Superior temporal gyrus (tissue), 1 donor: ENCODE data around the gene RBBP7.
"Not testable (repeated sequence)": the region's sequence is repeated elsewhere in the genome, so short reads cannot be mapped to it uniquely, and the experiment has no call there.

Experiments used
- DNase-seq: peaks from one replicate; pipeline ENCODE4 v3.0.0-alpha.2; 2016; ENCODE audit errors: extremely low spot score

Gene RBBP7

DNA sequence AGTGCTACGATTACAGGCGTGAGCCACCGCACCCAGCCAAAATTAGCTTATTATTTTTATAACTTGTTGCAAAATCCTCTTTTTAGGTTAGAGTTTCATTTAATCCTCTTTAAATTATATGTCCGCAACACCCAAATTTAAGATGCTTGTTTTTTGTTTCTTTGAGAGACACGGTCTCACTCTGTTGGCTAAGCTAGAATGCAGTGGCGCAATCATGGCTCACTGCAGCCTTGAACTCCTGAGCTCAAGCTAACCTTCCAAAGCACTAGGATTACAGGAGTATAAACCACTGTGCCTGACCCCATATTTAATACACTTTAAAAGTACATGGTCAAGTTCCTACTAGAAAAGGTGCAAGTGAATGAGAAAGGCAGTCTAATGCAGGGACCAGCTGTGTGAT lies 2.2 kb downstream of the RBBP7 start:
- no peak for DNase-seq

DNA sequence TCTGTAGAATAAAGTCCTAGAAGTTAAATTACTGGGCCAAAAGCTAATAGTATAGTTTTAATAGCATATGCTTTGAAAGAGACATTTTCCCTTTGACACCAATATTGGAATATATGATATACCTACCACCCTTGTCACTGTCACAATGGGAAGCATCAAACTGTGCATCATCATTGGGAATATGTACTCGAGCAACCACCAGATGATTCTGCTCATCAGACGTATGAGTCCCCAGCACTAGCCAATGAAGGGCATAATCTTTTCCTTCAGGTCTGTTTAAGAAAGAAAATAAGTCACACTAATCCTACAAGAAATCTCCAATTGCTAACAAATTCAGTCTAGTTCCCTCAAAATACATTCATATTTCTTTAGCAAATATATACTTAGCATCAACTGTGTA lies 7.3 kb downstream of the RBBP7 start:
- DNase-seq, result no peak

DNA sequence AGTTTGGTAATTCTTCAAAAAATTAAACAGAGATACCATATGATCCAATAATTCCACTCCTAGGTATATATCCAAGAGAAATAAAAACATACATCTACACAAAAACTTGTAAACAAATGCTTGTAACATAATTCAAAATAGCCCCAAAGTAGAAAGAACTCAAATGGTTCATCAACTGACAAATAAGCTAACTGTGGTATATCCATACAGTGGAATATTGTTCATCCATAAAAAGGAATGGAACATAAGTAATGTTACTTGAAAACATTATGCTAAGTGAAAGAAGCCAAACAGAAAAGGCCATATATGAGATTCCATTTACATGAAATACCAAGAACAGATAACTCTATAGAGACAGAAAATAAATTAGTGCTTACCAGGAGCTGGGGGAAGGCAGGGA lies 13.4 kb downstream of the RBBP7 start:
- no peak for DNase-seq

DNA sequence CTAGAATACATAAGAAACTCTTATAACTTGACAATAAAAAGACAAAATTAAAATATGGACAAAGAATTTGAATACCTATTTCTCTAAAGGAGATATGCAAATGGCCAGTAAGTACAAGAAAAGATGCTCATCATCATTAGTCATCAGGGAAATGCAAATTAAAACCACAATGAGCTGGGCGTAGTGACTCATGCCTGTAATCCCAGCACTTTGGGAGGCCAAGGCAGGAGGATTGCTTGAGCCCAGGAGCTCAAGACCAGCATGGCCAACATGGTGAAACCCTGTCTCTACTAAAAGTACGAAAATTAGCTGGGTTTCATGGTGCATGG lies 14.1 kb downstream of the RBBP7 start:
- not testable (repeated sequence) for DNase-seq

DNA sequence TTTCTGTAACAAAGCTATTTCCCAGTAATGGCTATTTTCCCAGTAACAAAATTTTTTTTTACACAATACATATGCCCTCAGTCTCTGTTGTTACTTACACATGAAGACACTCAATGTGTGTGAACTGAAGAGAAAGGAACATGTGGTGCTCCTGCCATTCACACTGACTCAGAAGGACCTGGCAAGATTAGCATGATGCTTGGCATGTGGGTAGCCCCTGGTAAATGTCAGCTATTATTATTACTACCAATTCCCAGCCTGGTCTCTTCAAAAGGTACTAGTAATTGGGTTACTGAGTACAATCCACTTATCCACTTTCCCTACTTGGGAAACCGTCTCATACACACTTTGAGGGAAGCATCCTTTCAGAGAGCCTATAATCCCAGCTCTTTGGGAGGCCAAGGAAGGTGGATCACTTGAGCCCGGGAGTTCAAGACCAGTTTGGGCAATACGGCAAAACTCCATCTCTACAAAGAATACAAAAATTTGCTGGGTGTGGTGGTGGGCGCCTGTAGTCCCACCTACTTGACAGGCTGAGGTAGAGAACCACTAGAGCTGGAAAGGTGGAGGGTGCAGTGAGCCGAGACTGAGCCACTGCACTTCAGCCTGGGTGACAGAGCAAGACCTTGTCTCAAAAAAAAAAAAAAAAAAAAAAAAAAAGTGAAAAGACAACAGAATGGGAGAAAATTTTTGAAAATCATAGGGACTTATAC lies 14.6 kb downstream of the RBBP7 start:
- no peak for DNase-seq

DNA sequence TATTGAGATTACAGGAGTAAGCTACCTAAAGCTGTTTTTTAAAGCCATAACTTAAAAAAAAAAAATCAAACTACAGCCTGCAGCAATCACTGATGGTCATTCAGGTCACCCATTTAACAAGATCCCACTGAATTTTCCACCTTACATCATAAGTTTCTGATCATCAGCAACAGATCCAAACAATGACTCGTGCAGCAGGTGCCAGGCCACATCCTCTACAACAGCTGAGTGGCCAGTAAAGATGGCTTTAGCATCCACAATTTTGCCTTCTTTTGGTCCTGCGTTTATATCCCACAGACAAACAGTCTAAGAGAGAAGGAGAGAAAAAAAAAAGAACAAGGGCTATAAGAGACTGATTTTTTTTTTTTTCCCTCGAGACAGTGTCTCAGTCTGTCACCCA lies 16.6 kb downstream of the RBBP7 start:
- DNase-seq, result no peak

DNA sequence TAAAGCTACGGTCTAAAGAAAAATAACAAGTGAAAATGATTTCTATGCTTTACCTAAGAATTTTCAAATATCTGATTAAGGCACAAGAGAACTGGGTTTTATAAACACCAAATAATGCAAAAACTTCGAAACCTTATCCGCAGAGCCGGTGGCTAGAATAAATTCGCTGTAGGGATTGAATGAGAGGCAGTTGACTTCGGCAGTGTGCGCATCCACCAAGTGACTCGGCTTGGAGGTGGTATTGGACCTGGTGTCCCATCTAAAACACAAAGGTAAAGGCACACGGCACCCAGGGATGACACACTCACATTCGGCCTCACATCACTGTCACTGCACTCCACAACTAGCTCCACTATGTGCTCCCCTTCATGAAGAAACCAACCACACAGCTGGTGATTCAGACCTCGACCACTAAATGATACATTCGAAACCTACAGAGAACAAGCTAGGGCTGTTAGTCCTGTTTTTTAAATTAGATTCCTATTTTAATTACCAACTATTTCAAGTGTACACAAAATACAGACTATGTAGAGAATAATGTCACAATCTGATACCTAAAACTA lies 17.5 kb downstream of the RBBP7 start:
- no peak for DNase-seq

DNA sequence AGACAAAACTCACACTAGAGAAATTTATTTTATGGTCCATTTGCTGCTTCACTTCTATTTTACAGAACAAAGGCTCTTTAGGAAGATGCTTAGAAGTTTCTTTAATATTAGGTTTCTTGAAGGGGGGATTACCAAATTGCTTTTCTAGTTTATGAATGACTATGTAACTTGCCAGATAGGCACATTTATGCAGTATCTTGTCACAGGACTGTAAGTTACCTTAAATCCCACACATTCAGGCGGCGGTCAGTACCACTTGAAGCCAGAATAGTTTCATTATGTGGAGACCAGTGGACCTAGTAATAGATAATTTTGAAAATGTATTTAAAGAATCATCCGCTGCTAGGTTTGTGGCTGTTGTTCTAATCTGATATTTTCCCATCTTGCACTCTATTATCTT lies 18.3 kb downstream of the RBBP7 start:
- DNase-seq, result no peak

DNA sequence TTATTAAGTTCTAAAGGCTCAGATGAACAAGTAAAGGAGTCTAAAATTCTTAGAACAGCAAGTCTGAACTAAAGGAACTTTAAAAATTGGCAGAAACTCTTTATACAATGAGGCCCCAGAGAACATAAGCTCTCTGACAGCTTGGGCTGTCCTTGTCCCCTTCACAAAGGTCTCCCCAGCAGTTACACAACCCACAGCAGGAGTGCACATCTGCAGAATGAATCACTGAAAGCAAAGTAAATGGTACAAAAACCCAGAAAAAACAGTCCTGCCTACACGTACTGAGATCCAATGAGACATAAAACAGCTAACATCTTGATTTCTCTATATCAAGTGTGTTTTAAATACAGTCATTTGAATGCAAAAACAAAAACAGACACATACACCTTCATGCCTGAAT lies 18.7 kb downstream of the RBBP7 start:
- no peak for DNase-seq

DNA sequence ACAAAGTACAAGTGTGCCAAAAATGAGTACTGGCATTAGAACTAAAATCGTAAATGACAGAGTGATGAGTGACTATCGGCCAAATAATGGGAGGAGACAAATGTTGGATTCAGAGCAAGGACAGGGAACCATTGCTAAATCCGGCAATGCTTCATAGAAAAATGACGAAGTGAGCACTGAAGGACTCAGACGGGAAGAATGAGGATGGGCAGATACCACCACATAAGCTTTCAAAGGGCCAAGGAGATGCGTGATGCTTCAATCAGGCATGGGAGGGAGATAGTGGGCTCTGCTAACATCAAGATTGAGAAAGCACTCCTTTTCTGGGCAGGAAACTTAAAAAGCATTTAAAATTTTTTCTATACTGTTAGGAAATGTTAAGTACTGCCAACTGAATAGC lies 21.6 kb downstream of the RBBP7 start:
- no peak for DNase-seq

DNA sequence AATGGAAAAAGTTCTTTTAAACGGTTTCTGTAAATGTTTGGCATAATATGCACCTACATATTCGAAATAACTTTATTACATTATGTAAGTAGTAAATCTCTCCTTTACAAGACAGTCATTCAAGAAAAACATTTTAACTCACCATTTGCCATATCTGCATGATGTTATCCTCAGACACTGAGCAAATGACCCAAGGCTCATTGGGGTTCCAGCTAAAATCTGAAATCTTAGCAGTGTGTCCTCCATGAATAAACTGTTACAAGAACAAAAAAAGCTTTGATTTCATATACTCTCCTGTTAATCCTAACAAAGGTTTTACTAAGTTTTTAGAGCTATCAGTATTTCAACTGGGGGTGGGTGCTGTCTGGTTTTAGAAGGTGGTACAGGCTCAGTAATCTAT lies 24.5 kb downstream of the RBBP7 start:
- no peak for DNase-seq

DNA sequence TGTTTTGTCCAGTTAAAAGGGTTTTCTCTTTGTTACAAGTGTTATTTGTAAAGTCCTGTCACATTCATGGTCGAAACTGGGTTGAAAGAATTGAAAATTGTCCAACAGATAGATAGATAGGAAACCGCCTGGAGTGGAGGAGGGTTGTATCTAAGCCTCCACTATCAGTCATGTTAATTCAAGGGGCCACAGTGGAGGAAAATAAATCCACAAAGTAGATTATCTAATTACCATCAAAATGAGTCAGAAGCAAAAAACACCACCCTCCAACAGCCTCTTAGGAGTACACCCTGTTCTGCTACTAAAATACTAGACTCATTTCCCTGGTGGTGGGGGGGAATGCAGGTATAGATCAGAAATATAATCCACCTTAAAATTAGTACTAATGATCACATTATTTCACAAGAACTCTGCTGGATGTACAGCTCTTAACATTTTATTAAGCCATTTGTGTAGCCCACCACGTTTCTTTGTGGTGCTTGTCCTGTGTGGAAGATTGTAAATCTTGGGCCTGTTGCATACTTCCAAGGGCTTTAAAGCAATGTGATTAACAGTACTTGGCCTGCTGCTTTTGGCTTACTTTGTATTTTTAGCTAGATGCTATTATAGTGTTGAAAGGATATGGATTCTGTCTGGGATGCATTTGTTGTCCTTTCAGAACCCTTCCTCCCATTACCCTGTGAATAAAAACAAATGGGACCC lies 26.8 kb downstream of the RBBP7 start:
- DNase-seq, result no peak

DNA sequence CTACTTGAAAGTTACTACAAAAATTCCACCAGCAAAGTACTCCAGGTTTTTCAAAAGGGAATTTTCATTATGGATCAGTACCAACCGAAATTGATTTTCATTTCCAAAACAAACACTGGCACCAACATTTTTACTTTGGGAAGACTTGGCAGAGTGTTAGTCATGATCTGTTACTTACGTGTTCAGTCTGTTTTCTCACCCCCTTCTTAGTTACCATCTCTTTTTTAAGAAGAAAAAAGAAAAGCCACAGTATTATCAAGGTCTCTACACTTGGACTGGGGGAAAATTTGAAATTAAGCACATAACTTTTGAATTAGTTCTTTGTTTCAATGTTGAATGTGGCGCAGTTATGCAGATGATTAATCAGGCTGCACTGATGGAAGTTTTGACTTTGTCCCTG lies 27.5 kb downstream of the RBBP7 start:
- DNase-seq, result no peak

DNA sequence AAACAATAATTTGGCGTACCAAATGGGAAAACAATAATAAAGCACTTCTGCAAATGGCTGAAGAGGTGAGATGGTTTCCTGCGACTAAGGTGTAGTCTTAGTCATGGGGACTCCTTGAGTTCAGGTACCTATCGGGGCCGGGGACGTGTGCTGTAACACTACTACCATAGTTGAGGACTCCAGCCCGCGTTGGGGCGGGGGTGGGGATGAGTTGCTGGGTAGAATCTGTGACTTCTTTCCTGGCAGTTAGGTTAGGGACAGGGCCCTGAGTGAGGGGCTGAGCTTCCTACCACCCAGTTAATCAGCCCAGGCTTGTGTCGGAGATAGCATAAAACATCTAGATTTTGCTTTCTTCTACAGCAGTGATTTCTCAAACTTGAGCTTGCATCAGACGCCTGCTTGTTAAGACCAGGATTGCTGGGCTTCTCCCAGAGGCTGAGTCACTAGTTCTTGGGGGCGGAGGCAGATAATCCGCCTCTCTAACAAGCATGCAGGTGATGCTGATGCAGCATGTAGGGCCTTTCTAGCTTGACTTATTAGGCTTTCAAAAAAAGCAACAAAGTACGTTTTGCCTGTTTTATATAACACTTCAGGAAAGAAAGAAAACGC lies 30.2 kb downstream of the RBBP7 start:
- DNase-seq, result no peak

DNA sequence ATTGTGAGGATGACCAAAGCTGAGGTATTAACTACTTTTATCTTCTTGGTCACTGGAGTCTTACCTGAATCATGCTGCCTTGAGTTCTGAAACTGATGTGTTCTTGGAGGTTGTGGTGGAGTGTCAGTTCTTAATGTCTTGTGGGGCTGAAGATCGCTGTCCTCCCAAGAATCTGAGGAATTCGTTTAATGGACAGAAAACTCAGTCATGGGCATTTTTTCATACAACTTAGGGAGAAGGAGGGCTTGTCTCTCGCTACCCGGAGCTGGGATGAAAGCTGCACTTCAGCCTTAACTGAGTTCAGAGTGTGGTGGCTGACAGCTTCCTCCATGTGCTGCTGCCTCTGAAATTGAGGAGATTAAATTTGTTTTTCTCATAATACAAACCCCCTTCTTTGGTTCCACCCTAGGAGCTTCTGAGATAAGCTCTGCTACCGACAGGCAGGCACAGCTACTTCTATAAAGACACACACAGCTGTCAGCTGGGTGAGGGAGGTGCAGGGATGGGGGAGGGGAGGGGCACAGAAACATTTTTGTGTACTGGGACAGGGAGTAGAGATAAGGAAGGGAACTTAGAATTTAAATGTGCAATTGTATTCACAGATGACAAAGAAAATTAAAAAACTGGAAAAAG lies 30.8 kb downstream of the RBBP7 start:
- no peak for DNase-seq

DNA sequence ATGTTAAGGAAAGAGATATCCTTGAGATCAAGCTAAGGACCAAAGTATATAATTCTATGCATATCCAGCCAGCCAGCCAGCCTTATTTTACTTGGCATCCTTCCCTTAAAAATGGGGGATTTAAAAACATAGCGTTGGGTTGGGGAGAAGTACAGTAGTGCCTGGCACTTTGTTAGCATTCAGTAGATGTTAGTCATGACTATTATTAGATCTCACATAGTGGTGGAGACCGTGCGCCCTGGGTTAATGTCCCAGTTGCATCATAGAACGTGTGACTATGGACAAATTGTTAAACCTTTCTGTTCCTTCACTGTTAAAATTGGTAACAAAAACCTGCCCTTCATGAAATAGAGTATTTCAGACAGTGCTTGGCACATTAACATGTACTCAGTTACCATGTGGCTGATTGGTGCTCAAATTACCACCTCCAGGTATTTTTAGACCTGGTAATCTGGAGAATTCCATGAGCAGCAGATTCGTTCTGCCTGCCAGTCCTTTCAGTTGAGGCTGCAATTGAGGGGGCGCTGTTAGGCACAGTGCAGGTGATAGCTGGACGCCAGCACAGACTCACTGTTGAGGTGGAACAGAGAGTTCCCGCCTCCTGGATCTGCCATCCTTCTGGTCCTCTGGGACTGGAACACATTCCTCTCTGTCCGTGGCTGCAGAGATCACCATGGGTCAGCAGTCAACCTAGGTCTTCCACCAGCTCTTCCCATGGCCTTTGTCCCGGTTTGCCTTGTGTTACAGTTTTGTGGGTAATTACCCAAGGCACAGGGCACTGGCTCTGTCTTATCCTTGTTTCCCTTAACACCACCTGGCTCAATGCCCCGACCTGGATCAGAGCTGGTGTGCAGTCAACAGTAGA lies 31.7 kb downstream of the RBBP7 start:
- no peak for DNase-seq

DNA sequence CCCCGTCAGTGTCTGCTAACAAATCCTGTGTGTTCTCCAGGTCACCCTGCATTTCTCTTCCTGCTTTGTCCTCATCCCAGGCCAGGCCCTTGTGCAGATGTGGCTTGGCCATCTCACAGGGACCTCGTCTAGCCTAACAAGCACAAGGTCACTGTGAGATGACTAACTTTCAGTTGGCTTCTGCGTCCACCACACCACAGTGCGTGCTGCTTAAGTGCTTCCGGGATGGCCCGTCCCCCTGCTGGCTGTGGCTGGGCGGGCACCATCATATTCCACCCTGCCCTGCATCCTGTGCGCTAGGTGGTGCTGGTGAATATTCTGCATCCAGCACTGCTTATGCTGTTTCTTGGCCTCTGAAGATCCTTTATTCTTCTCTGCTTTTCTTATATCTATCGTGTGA lies 33.8 kb downstream of the RBBP7 start:
- no peak for DNase-seq

DNA sequence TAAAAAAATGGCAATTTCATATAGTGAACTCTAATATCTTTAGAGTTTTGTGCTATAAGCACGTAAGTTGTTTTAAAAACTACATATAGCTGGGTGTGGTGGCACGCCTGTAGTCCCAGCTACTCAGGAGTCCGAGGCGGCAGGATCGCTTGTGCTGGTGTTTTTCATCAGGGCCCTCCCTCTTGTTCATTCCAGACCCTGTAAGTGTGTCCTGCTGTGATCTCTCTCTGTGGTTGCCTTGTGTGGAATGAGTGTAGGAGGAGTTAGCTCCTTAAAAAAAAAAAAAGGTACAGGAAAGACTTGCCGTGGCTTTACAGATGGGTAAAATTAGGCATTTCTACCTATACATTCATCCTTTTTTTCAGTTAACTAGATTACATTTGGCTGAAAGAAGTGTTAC lies 35.4 kb downstream of the RBBP7 start:
- no peak for DNase-seq

DNA sequence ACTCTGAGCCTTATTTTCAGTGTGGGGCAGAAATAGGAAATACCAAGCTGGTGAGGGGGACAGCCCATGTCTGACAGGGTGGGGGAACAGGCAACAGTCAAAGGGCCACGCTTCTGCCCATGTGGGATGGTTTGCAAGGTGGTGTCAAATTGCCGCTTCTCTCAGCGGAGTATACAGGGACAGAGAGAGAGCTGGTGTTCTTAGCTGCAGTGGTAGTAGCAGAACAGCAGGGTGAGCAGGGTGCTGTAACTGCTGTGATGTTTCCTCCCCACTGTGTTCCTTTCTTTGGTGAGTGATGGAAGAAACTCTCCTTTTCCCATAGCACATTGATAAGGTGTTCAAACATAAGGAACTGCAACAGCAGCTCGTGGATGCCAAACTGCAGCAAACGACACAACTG lies 37.9 kb downstream of the RBBP7 start:
- DNase-seq, result no peak

DNA sequence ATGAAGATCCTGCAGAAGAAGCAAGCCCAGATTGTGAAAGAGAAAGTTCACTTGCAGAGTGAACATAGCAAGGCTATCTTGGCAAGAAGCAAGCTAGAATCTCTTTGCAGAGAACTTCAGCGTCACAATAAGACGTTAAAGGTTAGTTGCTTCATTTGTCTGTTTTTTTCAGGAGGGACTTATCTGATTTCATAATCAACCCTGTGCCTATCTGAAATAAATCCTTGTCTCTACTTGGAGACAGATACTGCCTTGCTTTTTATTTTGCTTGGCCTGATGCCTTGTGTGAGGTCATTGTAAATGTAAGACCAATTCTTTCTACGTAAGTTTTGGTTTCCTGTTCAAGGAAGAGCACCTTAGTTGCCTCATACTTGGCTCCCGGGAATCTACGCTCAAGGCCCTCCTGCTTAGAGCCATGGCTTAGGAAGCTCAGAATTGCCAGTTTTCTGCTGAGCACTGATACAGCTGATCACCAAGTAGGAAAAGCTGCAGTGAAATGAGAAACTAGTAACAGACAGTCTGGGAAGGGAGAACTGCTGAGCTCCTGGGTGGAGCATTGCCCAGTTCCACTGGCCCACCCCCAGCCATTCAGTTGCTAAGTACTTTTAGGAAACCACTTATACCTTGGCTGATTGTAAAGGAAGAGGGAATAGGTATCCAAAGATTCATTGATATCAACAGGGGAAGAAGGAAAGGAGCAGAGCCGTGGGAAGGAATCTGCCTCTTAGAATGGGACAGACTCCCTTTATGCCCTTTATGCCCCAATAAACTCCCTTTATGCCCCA lies 41.8 kb downstream of the RBBP7 start:
- DNase-seq, result no peak

DNA sequence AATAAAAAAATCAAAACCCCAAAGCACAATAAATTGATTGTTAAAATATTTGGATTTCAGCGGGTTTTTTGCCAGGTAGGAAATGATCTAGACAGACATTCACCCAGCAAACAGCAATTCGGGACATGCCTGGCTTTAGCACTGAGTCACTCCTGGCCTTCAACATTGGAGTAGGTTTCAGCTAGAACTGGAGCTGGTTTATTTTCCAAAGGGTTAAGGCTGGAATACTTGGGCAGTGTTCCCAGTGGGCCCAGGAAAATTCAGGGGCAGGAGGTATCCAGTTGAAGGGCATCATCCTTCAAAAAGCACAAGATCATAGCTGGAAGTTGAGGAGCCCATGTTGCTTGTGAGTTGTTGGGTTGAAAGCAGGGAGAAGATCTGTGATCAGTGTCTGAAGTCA lies 42.9 kb downstream of the RBBP7 start:
- no peak for DNase-seq
